D721Med (cell line): Measurements from ENCODE around the gene HPD.

ENCODE experiments used
- DNase-seq: peaks from one replicate; pipeline ENCODE4 v3.0.0; 2011; ENCODE audit warnings: low spot score; ENCODE audit not compliant: insufficient read length
- FAIRE-seq: peaks from 2 replicates; lab custom pipeline; 2011; peaks lifted over from hg19 to GRCh38; lab: Jason Lieb, UNC
- CTCF ChIP-seq: IDR thresholded peaks from 2 replicates; pipeline ENCODE4 v1.5.1; 2012; ENCODE audit warnings: mild to moderate bottlenecking, control low read depth; ENCODE audit not compliant: insufficient read depth; ENCODE audit errors: missing control alignments

HPD gene

GRCh38 chr12:121804417-121805111, 54.1 kb downstream of the HPD start:
- no peak for DNase-seq

GRCh38 chr12:121803861-121804416, 54.7 kb downstream of the HPD start, which contains the start of gene SETD1B:
Gene SETD1B, plus strand, starts transcription at chr12:121804009. Its CDS starts 729 bp downstream, at chr12:121804738.
- no peak for DNase-seq
- FAIRE-seq = no peak
- TF ChIP-seq CTCF = no peak

More at GRCh38 chr12:121804417-121805111, 54.1 kb downstream of the HPD start:
- no peak for FAIRE-seq
- TF ChIP-seq CTCF = no peak

- peak; percentile 11 for FAIRE-seq
- DNase-seq = peak; percentile 73
- TF ChIP-seq CTCF = no peak
Observed at GRCh38 chr12:121802843-121803698, 55.6 kb downstream of the HPD start.

- DNase-seq (no peak), FAIRE-seq (no peak)
- TF ChIP-seq CTCF = no peak
Observed at GRCh38 chr12:121802485-121802842, 56.2 kb downstream of the HPD start.

- TF ChIP-seq CTCF = no peak
- FAIRE-seq (no peak), DNase-seq (no peak)
Observed at GRCh38 chr12:121801595-121802484, 56.8 kb downstream of the HPD start.

GRCh38 chr12:121800694-121801594, 57.7 kb downstream of the HPD start:
- TF ChIP-seq CTCF = no peak

More at GRCh38 chr12:121800694-121801594, 57.7 kb downstream of the HPD start:
- no peak for FAIRE-seq
- no peak for DNase-seq
